Mucosa of stomach (tissue), 1 donor: Measurements from ENCODE around the gene SH3RF3.

ENCODE experiments used
- H3K27me3 ChIP-seq: one replicate; pipeline ENCODE4 v1.7.0; 2013; ENCODE audit warnings: mild to moderate bottlenecking, low read length; ENCODE audit not compliant: control insufficient read depth, insufficient read depth
- H3K36me3 ChIP-seq: one replicate; pipeline ENCODE4 v1.7.0; 2013; ENCODE audit warnings: low read length; ENCODE audit not compliant: control insufficient read depth, insufficient read depth
- H3K4me1 ChIP-seq: one replicate; pipeline ENCODE4 v1.7.0; 2013; ENCODE audit warnings: mild to moderate bottlenecking, low read length; ENCODE audit not compliant: control insufficient read depth, insufficient read depth
- H3K4me3 ChIP-seq: one replicate; pipeline ENCODE4 v1.7.0; 2013; ENCODE audit warnings: low read length
- H3K9ac ChIP-seq: one replicate; pipeline ENCODE4 v1.7.0; 2013; ENCODE audit warnings: mild to moderate bottlenecking, low read length, moderate library complexity
- H3K9me3 ChIP-seq: one replicate; pipeline ENCODE4 v1.7.0; 2013; ENCODE audit warnings: mild to moderate bottlenecking, low read length, moderate library complexity; ENCODE audit not compliant: control insufficient read depth
- donor health status: Pancreatic carcinoma.

Gene SH3RF3

DNA sequence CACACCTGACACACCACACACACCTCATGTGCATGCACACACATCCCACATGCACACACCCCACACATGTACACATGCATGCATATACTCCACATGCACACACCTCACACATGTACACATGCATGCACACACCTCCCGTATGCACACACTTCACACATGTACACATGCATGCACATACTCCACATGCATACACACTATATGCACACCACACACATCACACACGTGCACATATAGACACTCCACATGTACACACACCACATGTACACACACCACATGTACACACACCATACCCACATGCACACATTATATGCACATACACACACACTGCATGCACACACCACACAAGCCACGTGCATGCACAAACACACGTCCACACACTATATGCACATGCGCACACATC lies 384.2 kb downstream of the SH3RF3 start:
- Histone ChIP-seq H3K27me3 (peaks cover 2% of the 10 kb centered on the region), H3K9ac (no peak overlapping the region), H3K36me3 (no peaks in the 10 kb centered on the region), H3K4me1 (peaks cover 11% of the 10 kb centered on the region), H3K9me3 (no peaks in the 10 kb centered on the region), H3K4me3 (no peak overlapping the region)

DNA sequence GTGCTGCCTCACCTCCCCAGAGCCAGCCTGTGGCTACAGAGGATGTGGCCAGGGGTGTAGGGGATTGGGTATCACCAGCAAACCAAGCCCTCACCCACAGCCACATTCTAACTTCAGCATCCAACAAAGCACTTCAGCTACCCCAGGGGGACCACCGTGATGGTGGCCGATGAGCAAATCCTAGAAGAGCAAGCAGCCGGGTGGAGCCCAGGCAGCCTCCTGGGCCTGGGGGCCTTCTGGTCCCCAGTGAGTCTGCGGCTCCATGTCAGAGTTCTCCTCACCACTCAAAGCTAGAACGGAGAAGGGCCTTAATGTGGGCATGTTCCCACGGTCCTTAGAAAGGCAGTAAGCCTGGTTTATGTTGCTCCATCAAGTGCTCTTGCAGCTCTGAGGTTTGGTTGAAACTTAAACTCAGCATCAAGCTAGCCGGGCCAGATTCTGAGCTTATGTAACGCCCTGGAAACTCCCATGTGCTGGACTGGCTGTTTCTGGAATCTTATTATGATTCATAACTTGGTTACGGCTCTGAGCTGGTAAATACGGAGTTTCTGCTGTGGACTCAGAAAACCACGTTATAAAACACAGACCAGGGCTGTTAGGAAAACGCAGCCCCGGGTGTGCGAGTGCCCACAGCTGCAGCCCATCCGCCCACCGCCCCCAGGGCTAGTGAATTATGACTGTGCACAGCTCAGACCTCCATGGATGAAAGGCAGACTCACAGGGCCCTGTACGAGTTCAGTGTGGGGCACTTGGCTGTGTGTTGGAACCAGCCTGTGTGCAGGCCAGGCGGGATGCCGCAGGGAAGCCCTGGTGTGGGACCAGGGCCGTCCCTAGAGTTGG lies 385.0 kb downstream of the SH3RF3 start:
- Histone ChIP-seq H3K9ac (no peak overlapping the region), H3K36me3 (no peaks in the 10 kb centered on the region), H3K27me3 (peaks cover 2% of the 10 kb centered on the region), H3K4me1 (peaks cover 11% of the 10 kb centered on the region), H3K9me3 (no peaks in the 10 kb centered on the region), H3K4me3 (no peak overlapping the region)

DNA sequence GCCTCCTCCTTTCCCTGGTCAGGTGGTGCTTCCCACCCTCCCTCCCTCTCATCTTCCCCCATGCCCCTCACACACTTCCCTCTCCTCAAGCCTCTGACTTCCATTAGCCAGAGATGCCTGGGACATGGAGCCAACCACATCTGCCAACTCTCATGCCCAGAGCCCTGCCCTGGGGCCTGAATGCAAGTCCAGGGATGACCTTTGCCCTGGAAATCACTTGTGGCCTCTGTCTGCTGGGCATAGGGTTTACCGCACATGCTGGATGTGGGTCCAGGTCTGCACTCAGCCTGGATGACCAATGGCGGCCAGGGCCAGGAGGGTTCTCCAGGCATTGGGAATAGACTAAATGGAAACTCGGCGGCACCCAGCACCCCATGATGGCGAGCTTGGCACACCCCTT lies 385.9 kb downstream of the SH3RF3 start:
- Histone ChIP-seq H3K36me3 (no peaks in the 10 kb centered on the region), H3K9ac (no peak overlapping the region), H3K27me3 (peaks cover 2% of the 10 kb centered on the region), H3K4me3 (no peak overlapping the region), H3K4me1 (peaks cover 11% of the 10 kb centered on the region), H3K9me3 (no peaks in the 10 kb centered on the region)

DNA sequence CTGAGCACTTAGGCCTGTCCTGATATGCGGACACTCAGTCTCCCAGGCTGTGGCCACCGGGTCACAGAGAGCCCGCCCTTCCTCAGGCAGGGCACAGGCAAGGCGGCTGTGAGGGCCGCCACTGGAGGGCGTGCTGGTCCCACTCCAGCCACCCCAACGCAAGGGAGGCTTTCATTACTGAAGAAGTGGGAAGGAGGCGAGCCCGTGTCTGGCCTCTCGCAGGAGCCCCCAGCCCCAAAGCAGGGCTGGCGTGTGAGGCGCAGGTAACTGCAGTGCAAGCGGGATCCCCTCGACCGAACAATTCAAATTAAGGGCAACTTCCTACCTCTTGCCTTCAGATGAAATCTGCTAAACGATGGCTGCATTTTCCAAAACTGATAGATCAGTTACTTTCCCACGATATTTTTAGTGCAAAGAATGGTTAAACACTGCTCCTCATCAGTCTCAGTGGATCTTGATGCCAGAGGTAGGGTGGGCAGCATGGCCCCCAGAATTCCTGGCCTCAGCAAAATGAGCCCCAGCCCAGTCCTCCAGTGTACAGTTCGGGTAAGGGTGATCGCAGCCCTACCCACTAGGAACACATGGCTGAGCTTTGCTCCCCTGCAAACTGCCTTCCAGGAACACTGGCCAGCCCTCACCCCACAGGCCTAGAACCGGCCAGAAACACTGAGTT lies 387.6 kb downstream of the SH3RF3 start:
- Histone ChIP-seq H3K36me3 (no peaks in the 10 kb centered on the region), H3K9me3 (no peaks in the 10 kb centered on the region), H3K9ac (no peak overlapping the region), H3K4me1 (peaks cover 11% of the 10 kb centered on the region), H3K27me3 (peaks cover 2% of the 10 kb centered on the region), H3K4me3 (no peak overlapping the region)

DNA sequence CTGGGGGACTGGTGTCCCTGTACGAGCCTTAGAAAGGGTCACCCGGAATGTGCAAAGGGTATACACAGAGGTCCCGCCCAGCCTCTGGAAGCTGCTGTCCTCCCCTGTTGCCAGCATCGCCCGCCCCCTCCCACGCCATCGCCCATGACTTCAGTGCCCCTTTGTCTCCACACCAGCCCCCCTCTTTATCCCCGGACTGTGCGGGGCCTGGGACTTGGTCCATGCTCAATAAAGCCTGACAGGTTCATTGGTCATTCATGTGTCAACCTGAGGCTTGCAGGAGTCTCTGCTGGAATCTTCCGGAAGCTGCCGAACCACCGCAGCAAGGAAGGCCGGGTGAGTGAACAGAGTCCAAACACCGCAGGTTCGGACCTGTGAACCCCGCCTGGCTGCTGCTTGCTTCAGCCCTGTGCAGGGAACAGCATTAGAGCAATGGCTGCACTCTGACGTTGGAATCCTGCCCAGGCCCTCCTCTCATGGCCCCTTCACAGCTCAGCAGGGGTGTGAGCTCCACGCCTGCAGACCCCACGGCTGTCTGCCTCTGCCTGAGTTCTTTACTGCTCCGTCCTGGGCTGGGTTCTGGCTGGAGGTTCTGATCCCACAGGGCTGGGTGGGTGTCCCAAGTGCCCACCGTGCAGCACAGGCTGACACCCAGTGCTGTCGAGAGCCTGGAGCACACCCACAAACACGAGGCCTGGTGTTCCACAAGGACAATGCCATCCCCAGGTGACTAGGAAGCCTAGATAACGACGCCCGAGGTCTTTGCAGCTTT lies 388.3 kb downstream of the SH3RF3 start:
- H3K27me3 ChIP-seq: peaks cover 2% of the 10 kb centered on the region
- no peak overlapping the region for H3K9ac ChIP-seq
- H3K9me3 ChIP-seq: no peaks in the 10 kb centered on the region
- H3K36me3 ChIP-seq: no peaks in the 10 kb centered on the region
- H3K4me1 ChIP-seq: peaks cover 11% of the 10 kb centered on the region
- no peak overlapping the region for H3K4me3 ChIP-seq

DNA sequence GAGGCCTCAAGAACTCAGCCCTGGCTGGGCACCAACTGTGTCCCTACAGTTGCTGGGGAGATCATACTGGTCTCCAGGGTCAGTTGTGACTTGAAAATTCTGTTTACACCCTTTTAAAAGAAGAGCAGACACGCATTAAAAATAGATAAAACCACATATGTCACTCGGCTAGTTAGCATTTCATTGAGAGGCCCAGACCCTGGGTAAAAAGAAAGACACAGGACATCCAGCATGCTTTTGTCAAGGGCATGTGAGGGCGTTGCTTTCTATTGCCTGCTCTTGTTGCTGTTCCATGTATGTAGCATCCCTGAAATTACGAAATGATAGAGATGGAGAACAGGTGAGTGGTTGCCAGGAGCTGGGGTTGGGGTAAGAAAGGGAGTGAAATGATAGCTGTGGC lies 390.5 kb downstream of the SH3RF3 start:
- no peaks in the 10 kb centered on the region for H3K36me3 ChIP-seq
- no peaks in the 10 kb centered on the region for H3K9me3 ChIP-seq
- H3K4me1 ChIP-seq: peaks cover under 1% of the 10 kb centered on the region
- peaks cover 2% of the 10 kb centered on the region for H3K27me3 ChIP-seq
- no peak overlapping the region for H3K4me3 ChIP-seq
- no peak overlapping the region for H3K9ac ChIP-seq

DNA sequence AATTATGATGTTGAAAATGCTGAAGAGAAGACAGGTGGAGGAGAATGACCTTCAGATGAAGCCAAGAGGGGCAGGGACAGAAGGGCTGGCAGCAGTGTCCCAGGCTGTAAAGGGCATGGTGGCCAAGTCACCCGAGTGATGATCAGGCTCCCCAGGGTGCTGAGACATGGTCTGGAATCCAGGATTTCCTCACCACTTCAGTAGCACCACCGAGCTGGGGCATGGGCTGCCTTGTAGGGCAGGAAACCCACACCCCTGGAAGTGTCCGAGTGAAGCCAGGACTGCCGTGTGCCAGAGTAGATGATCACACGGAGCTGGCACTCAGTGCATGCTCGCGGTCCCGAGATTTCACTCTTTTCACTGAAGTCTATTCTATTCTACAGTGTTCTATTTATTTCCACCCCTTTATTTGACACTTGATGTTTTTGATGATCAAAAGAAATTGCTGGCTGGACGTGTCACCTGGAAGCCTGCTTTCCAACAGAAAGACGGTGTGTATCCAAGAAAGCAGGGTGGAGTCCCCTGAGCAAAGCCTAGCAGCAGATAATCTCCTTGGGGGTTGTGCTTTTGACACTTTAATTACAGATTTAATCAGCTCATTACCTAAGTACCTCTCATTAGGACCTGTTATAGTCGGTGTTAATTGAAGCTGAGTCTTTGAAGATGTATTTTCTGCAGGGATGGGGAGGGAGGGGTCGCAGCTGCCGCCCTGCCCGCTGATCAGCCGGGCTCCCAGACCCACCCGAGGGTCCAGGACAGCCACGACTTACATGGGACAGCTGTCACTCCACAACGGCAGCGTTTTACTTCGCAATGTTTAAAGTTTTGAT lies 392.4 kb downstream of the SH3RF3 start:
- no peaks in the 10 kb centered on the region for H3K4me1 ChIP-seq
- no peaks in the 10 kb centered on the region for H3K9me3 ChIP-seq
- H3K36me3 ChIP-seq: no peaks in the 10 kb centered on the region
- no peak overlapping the region for H3K4me3 ChIP-seq
- no peaks in the 10 kb centered on the region for H3K27me3 ChIP-seq
- no peak overlapping the region for H3K9ac ChIP-seq

DNA sequence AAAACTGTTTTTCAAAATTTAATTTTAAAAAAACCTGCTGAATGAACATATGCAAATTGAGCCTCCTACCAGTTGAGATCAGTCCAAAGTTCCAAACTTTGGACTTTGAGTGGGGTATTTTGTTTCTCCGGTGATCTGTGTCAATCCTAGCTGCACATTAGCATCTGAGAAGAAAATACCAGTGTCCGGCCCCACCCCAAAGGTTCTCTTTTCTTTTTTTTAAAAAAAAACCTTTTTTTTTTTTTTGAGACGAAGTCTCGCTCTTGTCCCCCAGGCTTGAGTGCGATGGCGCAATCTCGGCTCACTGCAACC lies 393.0 kb downstream of the SH3RF3 start:
- H3K36me3 ChIP-seq: no peaks in the 10 kb centered on the region
- H3K9me3 ChIP-seq: no peaks in the 10 kb centered on the region
- no peaks in the 10 kb centered on the region for H3K27me3 ChIP-seq
- no peak overlapping the region for H3K9ac ChIP-seq
- no peaks in the 10 kb centered on the region for H3K4me1 ChIP-seq
- no peak overlapping the region for H3K4me3 ChIP-seq

DNA sequence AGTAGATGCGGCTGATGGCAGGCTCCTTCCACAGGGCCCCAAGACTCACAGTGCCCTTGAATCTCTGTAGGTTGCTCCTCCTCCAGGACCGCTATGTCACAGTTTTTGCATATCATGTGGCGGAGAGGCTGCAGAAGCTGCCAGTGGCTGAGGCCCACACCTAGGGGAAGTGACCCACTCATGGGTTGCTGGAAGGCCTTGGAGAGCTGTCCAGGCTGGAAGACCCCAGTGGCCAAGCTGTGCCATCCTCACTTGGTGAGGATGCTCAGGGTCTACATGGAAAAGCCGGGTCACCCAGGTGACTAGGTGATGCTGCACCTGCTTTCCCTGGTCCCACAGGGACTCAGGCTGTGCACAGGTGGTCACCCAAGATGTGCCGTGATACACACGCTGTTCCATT lies 394.1 kb downstream of the SH3RF3 start:
- Histone ChIP-seq H3K4me3 (no peak overlapping the region), H3K9ac (no peak overlapping the region), H3K36me3 (no peaks in the 10 kb centered on the region), H3K27me3 (no peaks in the 10 kb centered on the region), H3K9me3 (no peaks in the 10 kb centered on the region), H3K4me1 (no peaks in the 10 kb centered on the region)

DNA sequence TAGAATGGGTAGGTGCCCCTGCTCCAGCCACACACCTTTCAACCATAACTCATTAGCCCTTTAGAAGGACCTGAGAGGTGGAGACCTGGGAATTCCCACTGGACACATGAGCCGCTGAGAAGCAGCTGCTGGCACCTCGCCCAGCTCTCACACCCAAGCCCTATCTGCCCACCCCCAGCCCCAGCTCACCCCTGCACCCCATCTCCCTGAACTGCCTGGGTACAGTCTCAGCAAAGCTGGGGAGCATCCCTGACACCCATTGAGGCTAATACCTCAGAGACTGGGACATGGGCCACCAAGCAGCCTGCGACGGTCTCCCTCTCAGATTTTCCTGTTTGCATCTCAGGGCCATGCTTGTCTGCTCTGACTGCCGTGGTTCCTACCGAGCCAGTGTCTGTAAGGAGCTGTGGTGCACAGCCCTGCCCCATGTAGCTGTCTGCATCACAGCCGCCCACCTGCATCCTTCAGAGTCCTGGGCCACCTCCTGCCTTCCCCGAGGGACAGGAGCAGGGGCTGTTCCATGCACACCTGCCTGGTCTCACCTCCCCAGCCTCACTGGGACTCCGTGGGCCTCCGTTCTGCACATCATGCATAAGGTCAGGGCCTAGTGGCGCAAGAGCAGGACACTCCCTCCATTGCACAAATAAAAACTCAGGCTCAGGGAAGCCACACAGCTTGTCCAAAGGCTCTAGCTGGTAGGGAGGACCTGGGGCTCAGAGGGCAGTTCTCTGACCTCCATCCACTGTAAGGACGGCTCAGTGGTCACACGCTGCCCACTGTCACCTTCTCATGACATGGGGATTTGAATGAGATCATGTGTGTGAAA lies 394.7 kb downstream of the SH3RF3 start:
- Histone ChIP-seq H3K4me1 (no peaks in the 10 kb centered on the region), H3K36me3 (no peaks in the 10 kb centered on the region), H3K27me3 (no peaks in the 10 kb centered on the region), H3K9ac (no peak overlapping the region), H3K4me3 (no peak overlapping the region), H3K9me3 (no peaks in the 10 kb centered on the region)

DNA sequence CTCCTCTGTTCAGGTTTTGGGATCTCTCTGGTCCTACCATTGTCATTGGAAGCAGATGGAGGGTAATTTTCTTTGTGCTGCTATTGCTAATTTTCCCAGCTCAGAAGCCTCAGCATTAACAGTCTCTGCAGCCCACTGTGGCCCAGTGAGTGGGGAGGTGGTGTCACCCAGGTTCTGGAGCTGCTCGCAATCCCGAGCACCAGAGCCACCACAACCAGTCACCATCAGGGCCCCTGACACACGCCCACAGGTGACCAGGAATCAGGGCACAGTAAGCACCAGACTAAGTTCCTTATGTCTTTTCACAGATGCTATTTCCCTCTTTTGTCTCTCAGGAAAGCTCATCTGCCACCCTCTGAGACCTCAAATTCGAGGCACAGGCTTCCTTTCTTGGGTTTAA lies 396.8 kb downstream of the SH3RF3 start:
- H3K27me3 ChIP-seq: no peaks in the 10 kb centered on the region
- no peak overlapping the region for H3K4me3 ChIP-seq
- no peaks in the 10 kb centered on the region for H3K36me3 ChIP-seq
- H3K9me3 ChIP-seq: no peaks in the 10 kb centered on the region
- H3K4me1 ChIP-seq: peaks cover 19% of the 10 kb centered on the region
- H3K9ac ChIP-seq: no peak overlapping the region
